Upper lobe of left lung (tissue), 6 donors: ENCODE results near the gene SUMF1. TPM values are rescaled to one million over a fixed set of nuclear protein-coding genes. Genes with fewer than 3 reads are reported as not detected.

Experiments used
- ATAC-seq, 2 donors: fragments of 200-7000 bp; cut with Tn5 transposase; one replicate each; pipeline ENCODE4 v1.9.1; 2022; ENCODE audit warnings: mild to moderate bottlenecking in 2 of 2, moderate library complexity in 2 of 2; ENCODE audit not compliant: low FRiP score in 2 of 2
- DNase-seq, 2 donors: peaks; one replicate each; pipeline ENCODE4 v3.0.0-alpha.2; 2019 to 2020
- H3K27ac ChIP-seq, 4 donors: fragments of 200-600 bp; sonication (generic); one replicate each; pipeline ENCODE4 v1.5.1; 2016 to 2019
- H3K27me3 ChIP-seq, 4 donors: fragments of 200-600 bp; sonication (generic); one replicate each; pipeline ENCODE4 v1.5.1; 2017 to 2019
- H3K36me3 ChIP-seq, 4 donors: fragments of 200-600 bp; sonication (generic); one replicate each; pipeline ENCODE4 v1.5.1; 2016 to 2019
- H3K4me1 ChIP-seq, 4 donors: fragments of 200-600 bp; sonication (generic); one replicate each; pipeline ENCODE4 v1.5.1; 2018 to 2019
- H3K4me3 ChIP-seq, 4 donors: fragments of 200-600 bp; sonication (generic); one replicate each; pipeline ENCODE4 v1.5.1; 2017 to 2019; ENCODE audit warnings: mild to moderate bottlenecking in 2 of 4, moderate library complexity in 1 of 4
- H3K9me3 ChIP-seq, 4 donors: fragments of 200-600 bp; sonication (generic); one replicate each; pipeline ENCODE4 v1.5.1; 2018 to 2019
- EP300 ChIP-seq, 4 donors: sonication (generic); formaldehyde crosslinking; IDR thresholded peaks; one replicate each; pipeline ENCODE4 v1.5.1; 2017; ENCODE audit warnings: antibody characterized with exemption in 4 of 4, control low read depth in 2 of 4
- POLR2A ChIP-seq, 4 donors: fragments of 450-650 bp; IDR thresholded peaks; one replicate each; pipeline ENCODE4 v1.5.1; 2016 to 2017; ENCODE audit warnings: antibody characterized with exemption in 4 of 4, mild to moderate bottlenecking in 2 of 4
- POLR2AphosphoS5 ChIP-seq, 2 donors: sonication (generic); formaldehyde crosslinking; IDR thresholded peaks; one replicate each; pipeline ENCODE4 v1.5.1; 2017; ENCODE audit warnings: antibody characterized with exemption in 2 of 2
- WGBS, 2 donors: methylation state at CpG; one replicate each; pipeline ENCODE4 v1.1.5; 2017 to 2018; 5-methylcytosine and 5-hydroxymethylcytosine counted together
- total RNA-seq, 6 donors: library from RNA; depleted of rRNA in 4 of 6; stranded (reverse); fragments of >200 nt in 4 of 6; gene quantifications; one replicate each; pipeline versions ENCODE4 v1.1.0 to v1.2.1, GENCODE V29; 2016 to 2021
- TF ChIP-seq, protein P1 (sequence below), 6 experiments: fragments of 450-650 bp in 4 of 6; fragments of 200-600 bp in 2 of 6; sonication (generic) in 2 of 6; IDR thresholded peaks; one replicate each; pipeline ENCODE4 v1.5.1; 2016 to 2019; ENCODE audit warnings: antibody characterized with exemption in 6 of 6
- donor health status: DM: no; HTN: no; CAD: no; lungs with moderate emphysema.
- donor health status: DM: no; HTN: yes; CAD: no; lungs with severe emphysema.

Gene SUMF1
- total RNA-seq, 6 donors from 2014 or later, result 34.5 to 63.0 (median 54.0) TPM

GRCh38 chr3:4343258-4343657, 123.8 kb downstream of the SUMF1 start:
- no peak for TF ChIP-seq EP300 (IDR thresholded peaks at IDR 0.05)
- TF ChIP-seq, protein P1, sequence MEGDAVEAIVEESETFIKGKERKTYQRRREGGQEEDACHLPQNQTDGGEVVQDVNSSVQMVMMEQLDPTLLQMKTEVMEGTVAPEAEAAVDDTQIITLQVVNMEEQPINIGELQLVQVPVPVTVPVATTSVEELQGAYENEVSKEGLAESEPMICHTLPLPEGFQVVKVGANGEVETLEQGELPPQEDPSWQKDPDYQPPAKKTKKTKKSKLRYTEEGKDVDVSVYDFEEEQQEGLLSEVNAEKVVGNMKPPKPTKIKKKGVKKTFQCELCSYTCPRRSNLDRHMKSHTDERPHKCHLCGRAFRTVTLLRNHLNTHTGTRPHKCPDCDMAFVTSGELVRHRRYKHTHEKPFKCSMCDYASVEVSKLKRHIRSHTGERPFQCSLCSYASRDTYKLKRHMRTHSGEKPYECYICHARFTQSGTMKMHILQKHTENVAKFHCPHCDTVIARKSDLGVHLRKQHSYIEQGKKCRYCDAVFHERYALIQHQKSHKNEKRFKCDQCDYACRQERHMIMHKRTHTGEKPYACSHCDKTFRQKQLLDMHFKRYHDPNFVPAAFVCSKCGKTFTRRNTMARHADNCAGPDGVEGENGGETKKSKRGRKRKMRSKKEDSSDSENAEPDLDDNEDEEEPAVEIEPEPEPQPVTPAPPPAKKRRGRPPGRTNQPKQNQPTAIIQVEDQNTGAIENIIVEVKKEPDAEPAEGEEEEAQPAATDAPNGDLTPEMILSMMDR (IDR thresholded peaks at IDR 0.05), result no peak
- no peak for TF ChIP-seq POLR2AphosphoS5 (IDR thresholded peaks at IDR 0.05)
- TF ChIP-seq POLR2A (IDR thresholded peaks at IDR 0.05), result no peak
- no peak overlapping the region for H3K27ac ChIP-seq
- 84 to 85% methylated on average over 1 of the region's 1 CpG for WGBS, 2 donors
- ATAC-seq (no peak), DNase-seq (no peak)
- H3K27me3 ChIP-seq, result no peaks in the 10 kb centered on the region
- no peak overlapping the region for H3K4me3 ChIP-seq
- H3K36me3 ChIP-seq, result no peaks in the 10 kb centered on the region
- peaks cover 0 to 4% (median 0%) of the 10 kb centered on the region in 4 donors for H3K4me1 ChIP-seq
- no peaks in the 10 kb centered on the region for H3K9me3 ChIP-seq

GRCh38 chr3:4341336-4341675, 125.8 kb downstream of the SUMF1 start:
- no peaks in the 10 kb centered on the region for H3K9me3 ChIP-seq
- TF ChIP-seq, protein P1 (IDR thresholded peaks at IDR 0.05), result no peak
- no peak for TF ChIP-seq POLR2AphosphoS5 (IDR thresholded peaks at IDR 0.05)
- TF ChIP-seq POLR2A (IDR thresholded peaks at IDR 0.05), result no peak
- TF ChIP-seq EP300 (IDR thresholded peaks at IDR 0.05), result no peak
- H3K36me3 ChIP-seq, result no peaks in the 10 kb centered on the region
- ATAC-seq, result no peak
- no peaks in the 10 kb centered on the region for H3K27me3 ChIP-seq
- DNase-seq, result no peak
- H3K4me1 ChIP-seq, result peaks cover 0 to 8% (median 4%) of the 10 kb centered on the region in 4 donors
- H3K4me3 ChIP-seq, result no peak overlapping the region
- H3K27ac ChIP-seq, result no peak overlapping the region

DNA sequence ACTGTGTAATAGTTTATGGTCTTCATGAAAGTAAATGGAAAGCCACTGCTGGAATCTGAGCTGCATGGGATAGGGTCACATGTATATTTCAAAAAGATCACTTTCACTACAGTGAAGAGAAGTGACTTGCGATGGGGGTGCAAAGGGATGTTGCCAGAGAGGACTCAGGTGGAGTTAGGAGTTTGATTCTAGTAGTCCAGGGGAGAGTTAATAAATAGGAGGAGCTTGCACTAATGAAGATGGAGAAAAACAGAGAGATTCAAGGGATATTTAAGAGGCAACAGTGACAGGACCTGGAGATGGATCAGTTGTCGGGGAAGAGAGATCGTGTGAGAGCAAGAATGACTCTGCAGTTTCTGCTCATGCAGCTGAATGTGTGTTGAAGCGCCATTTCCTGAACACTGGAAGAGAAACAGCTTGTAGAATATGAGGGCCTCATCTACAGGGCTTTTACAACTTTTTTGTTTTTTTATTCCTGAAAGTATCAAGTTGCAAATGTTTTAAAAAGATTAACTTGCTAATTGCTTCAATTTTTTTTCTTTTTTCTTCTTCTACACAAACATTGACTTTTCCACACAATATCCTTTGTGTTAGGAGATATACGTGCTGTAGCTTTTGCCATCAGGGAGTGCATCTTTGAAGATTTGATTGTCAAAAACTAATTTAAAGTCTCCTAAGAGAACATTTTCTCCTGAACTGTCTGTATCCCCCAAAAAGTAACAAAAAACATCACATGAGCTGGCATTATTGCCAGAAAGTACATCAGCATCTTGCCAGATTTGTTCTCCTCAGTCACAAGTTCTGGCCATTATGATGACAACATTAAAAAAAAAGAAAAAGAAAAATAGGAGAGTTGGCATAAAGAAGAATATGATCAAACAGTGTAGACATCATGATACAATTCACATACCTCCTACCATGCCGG, 126.4 kb downstream of the SUMF1 start:
- Histone ChIP-seq H3K36me3 (no peaks in the 10 kb centered on the region), H3K27ac (peak overlapping the region in 2 of 4 donors; percentile 26 to 28), H3K9me3 (no peaks in the 10 kb centered on the region), H3K4me1 (peaks cover 0 to 8% (median 4%) of the 10 kb centered on the region in 4 donors), H3K27me3 (no peaks in the 10 kb centered on the region), H3K4me3 (no peak overlapping the region)
- 65 to 67% methylated on average over 6 of the region's 6 CpGs for WGBS, 2 donors
- TF ChIP-seq EP300 (IDR thresholded peaks at IDR 0.05) (no peak), POLR2AphosphoS5 (IDR thresholded peaks at IDR 0.05) (no peak), POLR2A (IDR thresholded peaks at IDR 0.05) (no peak)
- TF ChIP-seq, protein P1 (IDR thresholded peaks at IDR 0.05), result no peak
- ATAC-seq (peak in 1 of 2 donors; percentile 35), DNase-seq (no peak)

DNA sequence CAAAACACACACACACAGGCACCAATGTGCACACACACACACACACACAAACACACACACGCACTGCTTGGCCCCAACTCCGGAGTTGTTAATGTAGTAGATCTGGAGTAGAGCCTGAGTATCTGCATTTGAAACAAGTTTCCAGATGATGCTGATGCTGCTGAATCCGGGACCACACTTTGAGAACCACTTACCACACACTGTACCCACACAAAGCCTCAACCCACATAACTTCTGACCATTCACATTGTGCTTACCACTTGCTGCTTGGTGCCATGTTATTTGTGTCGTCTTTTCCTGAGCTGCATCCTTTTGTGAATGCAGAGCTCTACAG, 127.0 kb downstream of the SUMF1 start:
- no peak for TF ChIP-seq POLR2AphosphoS5 (IDR thresholded peaks at IDR 0.05)
- no peak for TF ChIP-seq EP300 (IDR thresholded peaks at IDR 0.05)
- TF ChIP-seq, protein P1 (IDR thresholded peaks at IDR 0.05), result no peak
- TF ChIP-seq POLR2A (IDR thresholded peaks at IDR 0.05), result no peak
- peaks cover 0 to 8% (median 4%) of the 10 kb centered on the region in 4 donors for H3K4me1 ChIP-seq
- ATAC-seq (no peak), DNase-seq (no peak)
- no peak overlapping the region for H3K4me3 ChIP-seq
- peak overlapping the region in 1 of 4 donors; percentile 26 for H3K27ac ChIP-seq
- no peaks in the 10 kb centered on the region for H3K27me3 ChIP-seq
- no peaks in the 10 kb centered on the region for H3K9me3 ChIP-seq
- WGBS, 2 donors, result 92 to 95% methylated on average over 3 to 4 of the region's 4 CpGs
- no peaks in the 10 kb centered on the region for H3K36me3 ChIP-seq

- no peak for ATAC-seq
Measured at GRCh38 chr3:4338751-4339150, 128.3 kb downstream of the SUMF1 start.

More at GRCh38 chr3:4338751-4339150, 128.3 kb downstream of the SUMF1 start:
- WGBS, 2 donors, result 94 to 97% methylated on average over 5 of the region's 5 CpGs
- TF ChIP-seq POLR2AphosphoS5 (IDR thresholded peaks at IDR 0.05) (no peak), POLR2A (IDR thresholded peaks at IDR 0.05) (no peak), EP300 (IDR thresholded peaks at IDR 0.05) (no peak)
- TF ChIP-seq, protein P1 (IDR thresholded peaks at IDR 0.05), result no peak
- Histone ChIP-seq H3K4me1 (peaks cover 0 to 8% (median 4%) of the 10 kb centered on the region in 4 donors), H3K27ac (no peak overlapping the region), H3K9me3 (no peaks in the 10 kb centered on the region), H3K27me3 (no peaks in the 10 kb centered on the region), H3K36me3 (no peaks in the 10 kb centered on the region), H3K4me3 (no peak overlapping the region)
- no peak for DNase-seq
